ENCODE data around the gene CCL25. TPM values are rescaled to one million over a fixed set of nuclear protein-coding genes. Genes with fewer than 3 reads are reported as not detected.

CCL25 gene
- total and polyA plus RNA-seq, 9 of the 15 experiments (the other 6 are each of a cell fraction or from before 2014, with no cell fraction given): 0.15 TPM; not detected in 8

DNA sequence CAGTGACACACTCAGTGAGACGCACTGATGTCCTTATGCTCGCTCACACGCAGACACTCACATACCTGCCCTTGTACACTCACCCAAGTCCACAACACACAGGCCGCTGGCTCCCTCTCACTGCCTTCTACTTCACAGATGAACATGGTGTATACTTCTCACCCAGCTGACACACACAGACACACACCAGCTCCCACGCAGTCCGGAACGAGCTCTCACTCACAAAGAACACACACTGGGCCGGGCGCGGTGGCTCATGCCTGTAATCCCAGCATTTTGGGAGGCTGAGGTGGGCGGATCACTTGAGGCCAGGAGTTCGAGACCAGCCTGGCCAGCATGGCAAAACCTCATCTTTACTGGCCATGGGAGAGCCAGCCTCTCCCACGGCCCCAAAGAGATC is 31.6 kb downstream of the CCL25 start:
- no peak for ATAC-seq
- WGBS (ENCODE audit: insufficient coverage, low coverage, missing lambda C conversion rate): 72% methylated on average over 12 of the region's 13 CpGs
- Histone ChIP-seq H3K4me3 (no peak overlapping the region), H3K27me3 (ENCODE audit: control insufficient read depth in 2 of 2, insufficient read depth in 2 of 2, low read length in 2 of 2) (no peaks in the 10 kb centered on the region), H3K79me2 (ENCODE audit: control insufficient read depth, insufficient read depth, low read length) (no peaks in the 10 kb centered on the region), H2AFZ (ENCODE audit: low read depth, low read length) (0 out of 2 replicates have a peak overlapping the region, but pooled peaks have one; percentile 3), H3K9ac (ENCODE audit: insufficient read depth in 1 of 2, low read depth in 2 of 2, low read length in 2 of 2) (peak overlapping the region in 1 of 2 experiments; percentile 31; a peak in 2 of 4 replicates), H3K4me2 (ENCODE audit: insufficient read depth, low read length) (no peak overlapping the region), H3K27ac (ENCODE audit: extremely low read depth, low read depth, low read length) (no peak overlapping the region; the same call in 2 of the 3 replicates), H4K20me1 (replicated peaks; ENCODE audit: control insufficient read depth, insufficient read depth, low read length) (no peaks in the 10 kb centered on the region), H3K9me3 (replicated peaks; ENCODE audit: control insufficient read depth, insufficient read depth, low read depth, low read length) (no peaks in the 10 kb centered on the region), H3K9me1 (ENCODE audit: control insufficient read depth, insufficient read depth, low read length) (no peaks in the 10 kb centered on the region), H3K4me1 (replicated peaks in 1 of 2; ENCODE audit: control insufficient read depth in 2 of 2, insufficient read depth in 2 of 2, low read length in 2 of 2) (peaks cover 15 to 44% of the 10 kb centered on the region in 2 experiments), H3K36me3 (ENCODE audit: control insufficient read depth, insufficient read depth, low read length) (no peaks in the 10 kb centered on the region)
- BruUV-seq (replicated peaks): no TSS peak
- CTCF ChIA-PET (ENCODE audit: low intra/inter-chr PET ratio): interaction anchor here (0.5 kb wide), 1 partner anchor 1251 kb away, joined by 3 read pairs; no protein-coding TSS in a partner anchor
- POLR2A ChIA-PET: no interaction called here
- in situ Hi-C loops (cut with MboI) (no loop called here), intact Hi-C loops (cut with micrococcal nuclease) (no loop called here)
- FAIRE-seq: no peak
- DNase-seq (ENCODE audit: extremely low read depth in 1 of 4, low spot score in 3 of 4): no peak
- no peak for TF ChIP-seq ARID1B (IDR thresholded peaks at IDR 0.05)
- TF ChIP-seq SREBF1 (IDR thresholded peaks at IDR 0.05; ENCODE audit: borderline replicate concordance, low read depth, low read length): no peak
- TF ChIP-seq SP2 (IDR thresholded peaks at IDR 0.05; ENCODE audit: extremely low read depth, low read depth, low read length, poor library complexity, severe bottlenecking): no peak
- no peak for TF ChIP-seq IFI16 (CRISPR knock-in tag; IDR thresholded peaks at IDR 0.05)
- TF ChIP-seq ZNF778 (CRISPR knock-in tag; IDR thresholded peaks at IDR 0.05): no peak
- no peak for TF ChIP-seq TARDBP (IDR thresholded peaks at IDR 0.05)
- TF ChIP-seq PURB (CRISPR knock-in tag; IDR thresholded peaks at IDR 0.05; ENCODE audit: low read depth): no peak
- no peak for TF ChIP-seq MXI1 (IDR thresholded peaks at IDR 0.05; ENCODE audit: low read depth, low read length)
- TF ChIP-seq RBM22 (IDR thresholded peaks at IDR 0.05; ENCODE audit: low read depth, low read length, poor library complexity, severe bottlenecking): no peak
- TF ChIP-seq, protein P1, sequence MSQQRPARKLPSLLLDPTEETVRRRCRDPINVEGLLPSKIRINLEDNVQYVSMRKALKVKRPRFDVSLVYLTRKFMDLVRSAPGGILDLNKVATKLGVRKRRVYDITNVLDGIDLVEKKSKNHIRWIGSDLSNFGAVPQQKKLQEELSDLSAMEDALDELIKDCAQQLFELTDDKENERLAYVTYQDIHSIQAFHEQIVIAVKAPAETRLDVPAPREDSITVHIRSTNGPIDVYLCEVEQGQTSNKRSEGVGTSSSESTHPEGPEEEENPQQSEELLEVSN (IDR thresholded peaks at IDR 0.05; ENCODE audit: borderline replicate concordance in 1 of 2, extremely low read depth in 1 of 2, insufficient read depth in 1 of 2, insufficient read length in 1 of 2, low read depth in 1 of 2, low read length in 1 of 2, poor library complexity in 1 of 2, severe bottlenecking in 1 of 2): no peak
- no peak for TF ChIP-seq SNIP1 (IDR thresholded peaks at IDR 0.05; ENCODE audit: low read depth)
- TF ChIP-seq ZNF695 (CRISPR knock-in tag; IDR thresholded peaks at IDR 0.05): no peak
